Measurements from ENCODE around the gene SLC26A2. TPM values are rescaled to one million over a fixed set of nuclear protein-coding genes. Genes with fewer than 3 reads are reported as not detected.

SLC26A2 gene
- total and polyA plus RNA-seq, 2 donors from 2014 or later, result 2.2 to 18.4 TPM

- intact Hi-C loops (cut with DNase I), result no loop called here
- no peaks in the 10 kb centered on the region for H3K4me1 ChIP-seq (ENCODE audit: control insufficient read depth in 2 of 3, insufficient read depth in 2 of 3, low read depth in 1 of 3, low read length in 3 of 3)
Measured at GRCh38 chr5:149966946-149967345, 6.4 kb downstream of the SLC26A2 start.

GRCh38 chr5:149969181-149969930 lies 8.8 kb downstream of the SLC26A2 start:
- Histone ChIP-seq H3K4me3 (ENCODE audit: low read length in 3 of 3) (no peak overlapping the region), H3K27ac (ENCODE audit: low read depth in 2 of 2, low read length in 2 of 2) (no peak overlapping the region), H3K27me3 (ENCODE audit: control insufficient read depth, insufficient read depth, low read length) (no peaks in the 10 kb centered on the region), H3K36me3 (ENCODE audit: control insufficient read depth in 2 of 3, insufficient read depth in 3 of 3, low read length in 3 of 3) (no peaks in the 10 kb centered on the region), H3K4me1 (ENCODE audit: control insufficient read depth in 2 of 3, insufficient read depth in 2 of 3, low read depth in 1 of 3, low read length in 3 of 3) (no peaks in the 10 kb centered on the region), H3K9me3 (ENCODE audit: control insufficient read depth in 2 of 3, insufficient read depth in 1 of 3, low read length in 3 of 3) (no peaks in the 10 kb centered on the region), H3K9ac (ENCODE audit: low read length in 3 of 3) (no peak overlapping the region)
- intact Hi-C loops (cut with DNase I), result no loop called here
- DNase-seq, result no peak
- no peak for TF ChIP-seq CTCF (IDR thresholded peaks at IDR 0.05; ENCODE audit: borderline replicate concordance, extremely low read depth, insufficient read depth)
- no peak for FAIRE-seq

More at GRCh38 chr5:149966946-149967345, 6.4 kb downstream of the SLC26A2 start:
- no peak for FAIRE-seq
- DNase-seq, result no peak
- H3K36me3 ChIP-seq (ENCODE audit: control insufficient read depth in 2 of 3, insufficient read depth in 3 of 3, low read length in 3 of 3), result no peaks in the 10 kb centered on the region
- TF ChIP-seq CTCF (IDR thresholded peaks at IDR 0.05; ENCODE audit: borderline replicate concordance, extremely low read depth, insufficient read depth), result no peak
- H3K9me3 ChIP-seq (ENCODE audit: control insufficient read depth in 2 of 3, insufficient read depth in 1 of 3, low read length in 3 of 3), result no peaks in the 10 kb centered on the region
- no peak overlapping the region for H3K9ac ChIP-seq (ENCODE audit: low read length in 3 of 3)
- no peaks in the 10 kb centered on the region for H3K27me3 ChIP-seq (ENCODE audit: control insufficient read depth, insufficient read depth, low read length)
- no peak overlapping the region for H3K27ac ChIP-seq (ENCODE audit: low read depth in 2 of 2, low read length in 2 of 2)
- H3K4me3 ChIP-seq (ENCODE audit: low read length in 3 of 3), result no peak overlapping the region

GRCh38 chr5:149975409-149975808 lies 14.9 kb downstream of the SLC26A2 start:
- no peak overlapping the region for H3K9ac ChIP-seq (ENCODE audit: low read length in 3 of 3)
- H3K27ac ChIP-seq (ENCODE audit: low read depth in 2 of 2, low read length in 2 of 2), result no peak overlapping the region
- no peak for TF ChIP-seq CTCF (IDR thresholded peaks at IDR 0.05; ENCODE audit: borderline replicate concordance, extremely low read depth, insufficient read depth)
- FAIRE-seq, result no peak
- no peaks in the 10 kb centered on the region for H3K9me3 ChIP-seq (ENCODE audit: control insufficient read depth in 2 of 3, insufficient read depth in 1 of 3, low read length in 3 of 3)
- intact Hi-C loops (cut with DNase I), result no loop called here
- H3K27me3 ChIP-seq (ENCODE audit: control insufficient read depth, insufficient read depth, low read length), result no peaks in the 10 kb centered on the region
- H3K4me1 ChIP-seq (ENCODE audit: control insufficient read depth in 2 of 3, insufficient read depth in 2 of 3, low read depth in 1 of 3, low read length in 3 of 3), result no peaks in the 10 kb centered on the region
- no peak for DNase-seq
- peaks cover 0 to 2% (median 0%) of the 10 kb centered on the region in 3 donors for H3K36me3 ChIP-seq (ENCODE audit: control insufficient read depth in 2 of 3, insufficient read depth in 3 of 3, low read length in 3 of 3)
- H3K4me3 ChIP-seq (ENCODE audit: low read length in 3 of 3), result no peak overlapping the region
